NCI-H146 treated with DMSO at 0.1 percent for 48 hours (cell line): Measurements from ENCODE around the gene IGLL1.
"Not testable (repeated sequence)": the region's sequence is repeated elsewhere in the genome, so short reads cannot be mapped to it uniquely, and the experiment has no call there.

Source experiments
- DNase-seq: peaks from one replicate; lab custom pipeline; 2025; ENCODE audit not compliant: unreplicated experiment; lab: John Stamatoyannopoulos, UW

IGLL1 gene

DNA sequence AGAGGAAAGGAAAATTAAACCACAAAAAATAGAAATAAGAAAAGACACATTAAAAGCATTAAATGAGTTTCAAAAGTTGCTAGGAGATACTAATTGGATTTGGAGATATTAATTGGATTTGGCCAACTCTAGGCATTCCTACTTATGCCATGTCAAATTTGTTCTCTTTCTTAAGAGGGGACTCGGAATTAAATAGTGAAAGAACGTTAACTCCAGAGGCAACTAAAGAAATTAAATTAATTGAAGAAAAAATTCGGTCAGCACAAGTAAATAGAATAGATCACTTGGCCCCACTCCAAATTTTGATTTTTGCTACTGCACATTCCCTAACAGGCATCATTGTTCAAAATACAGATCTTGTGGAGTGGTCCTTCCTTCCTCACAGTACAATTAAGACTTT is 37.7 kb downstream of the IGLL1 start:
- not testable (repeated sequence) for DNase-seq

DNA sequence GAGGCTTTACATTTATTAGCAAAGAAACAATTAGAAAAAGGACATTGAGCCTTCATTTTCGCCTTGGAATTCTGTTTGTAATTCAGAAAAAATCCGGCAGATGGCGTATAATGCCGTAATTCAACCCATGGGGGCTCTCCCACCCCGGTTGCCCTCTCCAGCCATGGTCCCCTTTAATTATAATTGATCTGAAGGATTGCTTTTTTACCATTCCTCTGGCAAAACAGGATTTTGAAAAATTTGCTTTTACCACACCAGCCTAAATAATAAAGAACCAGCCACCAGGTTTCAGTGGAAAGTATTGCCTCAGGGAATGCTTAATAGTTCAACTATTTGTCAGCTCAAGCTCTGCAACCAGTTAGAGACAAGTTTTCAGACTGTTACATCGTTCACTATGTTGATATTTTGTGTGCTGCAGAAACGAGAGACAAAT is 38.2 kb downstream of the IGLL1 start:
- not testable (repeated sequence) for DNase-seq

DNA sequence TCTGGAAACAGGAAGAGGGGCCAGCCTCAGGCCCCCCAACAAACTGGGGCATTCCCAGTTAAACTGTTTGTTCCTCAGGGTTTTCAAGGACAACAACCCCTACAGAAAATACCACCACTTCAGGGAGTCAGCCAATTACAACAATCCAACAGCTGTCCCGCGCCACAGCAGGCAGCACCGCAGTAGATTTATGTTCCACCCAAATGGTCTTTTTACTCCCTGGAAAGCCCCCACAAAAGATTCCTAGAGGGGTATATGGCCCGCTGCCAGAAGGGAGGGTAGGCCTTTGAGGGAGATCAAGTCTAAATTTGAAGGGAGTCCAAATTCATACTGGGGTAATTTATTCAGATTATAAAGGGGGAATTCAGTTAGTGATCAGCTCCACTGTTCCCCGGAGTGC is 39.3 kb downstream of the IGLL1 start:
- DNase-seq, result not testable (repeated sequence)

DNA sequence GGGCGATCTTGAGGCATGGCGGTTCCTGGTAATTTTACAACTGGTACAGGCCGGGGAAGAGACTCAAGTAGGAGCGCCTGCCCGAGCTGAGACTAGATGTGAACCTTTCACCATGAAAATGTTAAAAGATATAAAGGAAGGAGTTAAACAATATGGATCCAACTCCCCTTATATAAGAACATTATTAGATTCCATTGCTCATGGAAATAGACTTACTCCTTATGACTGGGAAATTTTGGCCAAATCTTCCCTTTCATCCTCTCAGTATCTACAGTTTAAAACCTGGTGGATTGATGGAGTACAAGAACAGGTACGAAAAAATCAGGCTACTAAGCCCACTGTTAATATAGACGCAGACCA is 40.3 kb downstream of the IGLL1 start:
- DNase-seq, result not testable (repeated sequence)

DNA sequence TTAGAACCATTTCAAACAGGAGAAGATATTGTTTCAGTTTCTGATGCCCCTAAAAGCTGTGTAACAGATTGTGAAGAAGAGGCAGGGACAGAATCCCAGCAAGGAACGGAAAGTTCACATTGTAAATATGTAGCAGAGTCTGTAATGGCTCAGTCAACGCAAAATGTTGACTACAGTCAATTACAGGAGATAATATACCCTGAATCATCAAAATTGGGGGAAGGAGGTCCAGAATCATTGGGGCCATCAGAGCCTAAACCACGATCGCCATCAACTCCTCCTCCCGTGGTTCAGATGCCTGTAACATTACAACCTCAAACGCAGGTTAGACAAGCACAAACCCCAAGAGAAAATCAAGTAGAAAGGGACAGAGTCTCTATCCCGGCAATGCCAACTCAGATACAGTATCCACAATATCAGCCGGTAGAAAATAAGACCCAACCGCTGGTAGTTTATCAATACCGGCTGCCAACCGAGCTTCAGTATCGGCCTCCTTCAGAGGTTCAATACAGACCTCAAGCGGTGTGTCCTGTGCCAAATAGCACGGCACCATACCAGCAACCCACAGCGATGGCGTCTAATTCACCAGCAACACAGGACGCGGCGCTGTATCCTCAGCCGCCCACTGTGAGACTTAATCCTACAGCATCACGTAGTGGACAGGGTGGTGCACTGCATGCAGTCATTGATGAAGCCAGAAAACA is 40.8 kb downstream of the IGLL1 start:
- DNase-seq, result peak; percentile 57

DNA sequence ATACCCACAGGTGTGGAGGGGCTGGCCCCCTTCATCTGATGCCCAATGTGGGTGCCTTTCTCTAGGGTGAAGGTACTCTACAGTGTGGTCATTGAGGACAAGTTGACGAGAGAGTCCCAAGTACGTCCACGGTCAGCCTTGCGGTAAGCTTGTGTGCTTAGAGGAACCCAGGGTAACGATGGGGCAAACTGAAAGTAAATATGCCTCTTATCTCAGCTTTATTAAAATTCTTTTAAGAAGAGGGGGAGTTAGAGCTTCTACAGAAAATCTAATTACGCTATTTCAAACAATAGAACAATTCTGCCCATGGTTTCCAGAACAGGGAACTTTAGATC is 41.4 kb downstream of the IGLL1 start:
- not testable (repeated sequence) for DNase-seq

DNA sequence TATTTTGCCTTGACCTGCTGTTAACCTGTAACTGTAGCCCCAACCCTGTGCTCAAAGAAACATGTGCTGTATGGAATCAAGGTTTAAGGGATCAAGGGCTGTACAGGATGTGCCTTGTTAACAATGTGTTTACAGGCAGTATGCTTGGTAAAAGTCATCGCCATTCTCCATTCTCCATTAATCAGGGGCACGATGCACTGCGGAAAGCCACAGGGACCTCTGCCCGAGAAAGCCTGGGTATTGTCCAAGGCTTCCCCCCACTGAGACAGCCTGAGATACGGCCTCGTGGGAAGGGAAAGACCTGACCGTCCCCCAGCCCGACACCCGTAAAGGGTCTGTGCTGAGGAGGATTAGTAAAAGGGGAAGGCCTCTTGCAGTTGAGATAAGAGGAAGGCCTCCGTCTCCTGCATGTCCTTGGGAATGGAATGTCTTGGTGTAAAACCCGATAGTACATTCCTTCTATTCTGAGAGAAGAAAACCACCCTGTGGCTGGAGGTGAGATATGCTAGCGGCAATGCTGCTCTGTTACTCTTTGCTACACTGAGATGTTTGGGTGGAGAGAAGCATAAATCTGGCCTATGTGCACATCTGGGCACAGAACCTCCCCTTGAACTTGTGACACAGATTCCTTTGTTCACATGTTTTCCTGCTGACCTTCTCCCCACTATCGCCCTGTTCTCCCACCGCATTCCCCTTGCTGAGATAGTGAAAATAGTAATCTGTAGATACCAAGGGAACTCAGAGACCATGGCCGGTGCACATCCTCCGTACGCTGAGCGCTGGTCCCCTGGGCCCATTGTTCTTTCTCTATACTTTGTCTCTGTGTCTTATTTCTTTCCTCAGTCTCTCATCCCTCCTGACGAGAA is 42.0 kb downstream of the IGLL1 start:
- DNase-seq, result not testable (repeated sequence)

DNA sequence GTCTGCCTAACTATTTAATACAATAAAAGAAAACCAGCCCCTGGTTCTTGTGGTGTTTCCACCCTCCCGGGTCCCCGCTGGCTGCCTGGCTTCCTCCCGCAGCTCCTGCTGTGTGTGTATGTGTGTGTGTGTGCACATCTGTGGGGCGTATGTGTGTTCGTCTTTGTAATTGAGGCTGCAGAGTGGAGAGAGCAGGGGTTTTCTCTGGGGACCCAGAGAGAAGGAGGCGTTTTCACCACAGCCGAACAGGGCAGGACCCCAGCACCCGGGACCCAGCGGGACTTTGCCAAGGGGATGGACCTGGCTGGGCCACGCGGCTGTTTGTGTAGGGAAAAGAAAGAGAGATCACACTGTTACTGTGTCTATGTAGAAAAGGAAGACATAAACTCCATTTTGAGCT is 42.7 kb downstream of the IGLL1 start:
- DNase-seq, result no peak

DNA sequence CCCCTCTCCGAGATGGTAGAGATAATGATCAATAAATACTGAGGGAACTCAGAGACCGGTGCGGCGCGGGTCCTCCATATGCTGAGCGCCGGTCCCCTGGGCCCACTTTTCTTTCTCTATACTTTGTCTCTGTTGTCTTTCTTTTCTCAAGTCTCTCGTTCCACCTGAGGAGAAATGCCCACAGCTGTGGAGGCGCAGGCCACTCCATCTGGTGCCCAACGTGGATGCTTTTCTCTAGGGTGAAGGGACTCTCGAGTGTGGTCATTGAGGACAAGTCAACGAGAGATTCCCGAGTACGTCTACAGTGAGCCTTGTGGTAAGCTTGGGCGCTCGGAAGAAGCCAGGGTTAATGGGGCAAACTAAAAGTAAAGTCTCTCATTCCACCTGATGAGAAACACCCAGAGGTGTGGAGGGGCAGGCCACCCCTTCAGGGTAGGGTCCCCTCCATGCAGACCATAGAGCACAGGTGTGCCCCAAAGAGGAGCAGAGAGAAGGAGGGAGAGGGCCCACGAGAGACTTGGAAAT is 43.2 kb downstream of the IGLL1 start:
- DNase-seq, result no peak

DNA sequence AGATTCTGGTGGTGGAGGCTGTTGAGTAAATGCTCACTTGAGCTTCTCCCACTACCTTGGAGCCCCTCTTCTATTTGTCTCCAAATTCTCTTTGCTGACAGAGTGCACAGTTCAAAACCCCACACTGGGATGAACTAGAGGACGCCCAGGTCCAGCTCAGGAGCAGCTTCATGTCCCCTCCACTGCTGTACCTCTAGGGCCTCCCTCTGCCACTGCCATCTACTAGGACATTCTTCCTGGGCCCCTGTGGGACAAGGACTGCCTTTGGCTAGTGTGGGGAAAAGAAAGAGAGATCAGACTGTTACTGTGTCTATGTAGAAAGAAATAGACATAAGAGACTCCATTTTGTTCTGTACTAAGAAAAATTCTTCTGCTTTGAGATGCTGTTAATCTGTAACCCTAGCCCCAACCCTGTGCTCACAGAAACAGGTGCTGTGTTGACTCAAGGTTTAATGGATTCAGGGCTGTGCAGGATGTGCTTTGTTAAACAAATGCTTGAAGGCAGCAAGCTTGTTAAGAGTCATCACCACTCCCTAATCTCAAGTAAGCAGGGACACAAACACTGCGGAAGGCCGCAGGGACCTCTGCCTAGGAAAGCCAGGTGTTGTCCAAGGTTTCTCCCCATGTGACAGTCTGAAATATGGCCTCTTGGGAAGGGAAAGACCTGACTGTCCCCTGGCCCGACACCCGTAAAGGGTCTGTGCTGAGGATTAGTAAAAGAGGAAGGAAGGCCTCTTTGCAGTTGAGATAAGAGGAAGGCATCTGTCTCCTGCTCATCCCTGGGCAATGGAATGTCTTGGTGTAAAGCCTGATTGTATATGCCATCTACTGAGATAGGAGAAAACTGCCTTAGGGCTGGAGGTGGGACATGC is 44.1 kb downstream of the IGLL1 start:
- peak; percentile 14 for DNase-seq

DNA sequence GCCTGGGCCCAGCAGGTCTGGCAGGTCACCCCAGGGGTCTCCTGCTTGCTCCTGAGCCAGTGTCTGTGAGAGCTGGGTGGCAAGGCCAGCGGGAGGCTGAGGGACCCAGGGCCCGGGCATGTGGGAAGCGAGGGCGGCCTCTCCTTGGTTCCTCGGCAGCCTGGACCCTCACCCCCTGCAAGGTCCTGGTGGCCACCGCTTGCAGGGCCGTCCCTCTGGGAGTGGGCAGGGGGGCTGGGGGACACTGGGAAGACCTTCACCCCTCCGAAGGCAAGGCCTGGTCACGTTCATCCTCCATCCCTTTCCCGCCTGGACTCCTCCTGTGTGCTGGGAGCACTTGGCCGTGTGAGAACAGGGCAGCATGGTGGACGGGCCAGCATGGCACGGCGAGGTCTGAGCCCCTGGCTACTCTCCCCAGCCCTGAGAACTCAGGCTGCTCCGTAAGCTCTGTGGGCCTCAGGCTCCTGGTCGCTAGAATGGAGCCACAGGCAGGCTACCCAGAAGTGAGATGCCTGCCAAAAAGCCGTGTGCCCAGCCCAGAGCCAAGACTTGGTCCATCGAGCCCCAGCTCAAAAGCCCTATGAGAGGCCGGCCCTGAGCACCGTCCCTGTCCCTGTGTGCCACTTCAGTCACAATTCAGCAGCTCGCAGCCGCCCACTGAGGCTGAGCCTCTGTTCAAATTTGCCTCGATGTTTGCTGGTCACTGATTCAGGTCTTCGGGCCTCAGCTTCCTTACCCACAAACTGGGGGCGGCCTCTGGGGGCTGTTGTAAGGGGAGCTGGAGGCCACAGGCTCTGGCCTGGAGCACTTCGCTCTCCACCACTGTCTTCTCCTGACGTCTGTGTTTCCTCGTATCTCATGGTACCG is 45.0 kb downstream of the IGLL1 start:
- DNase-seq, result no peak

DNA sequence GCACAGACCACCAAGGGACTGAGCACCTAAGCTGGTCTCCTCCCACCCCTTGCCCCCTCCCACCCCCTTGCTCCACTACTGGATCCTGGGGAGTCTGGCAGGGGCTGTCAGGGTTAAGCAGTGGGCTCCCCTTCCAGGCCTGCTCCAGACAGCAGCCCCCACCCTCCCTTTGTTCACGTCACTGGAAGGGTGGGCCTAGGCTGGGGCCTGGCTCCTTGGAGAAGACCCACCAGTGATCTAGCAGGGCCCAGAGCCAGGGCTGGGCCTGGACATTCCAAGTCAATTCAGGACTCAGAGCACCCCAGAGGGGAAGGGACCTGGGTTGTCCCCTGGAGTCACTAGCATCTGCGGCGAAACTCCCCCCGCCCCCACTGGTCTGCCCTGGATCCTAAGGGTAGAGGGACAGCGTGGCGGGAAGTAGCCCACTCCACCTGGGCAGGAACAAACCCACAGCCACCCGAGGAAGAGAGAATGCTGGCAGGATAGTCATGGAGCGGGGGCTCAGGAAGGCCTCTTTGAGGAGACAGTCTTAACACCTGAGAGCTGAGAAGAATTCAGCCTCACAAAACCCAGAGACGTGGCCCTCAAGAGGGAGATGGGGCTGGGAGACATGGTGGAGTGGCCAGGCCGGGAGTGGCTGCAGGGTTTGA is 45.8 kb downstream of the IGLL1 start:
- no peak for DNase-seq

DNA sequence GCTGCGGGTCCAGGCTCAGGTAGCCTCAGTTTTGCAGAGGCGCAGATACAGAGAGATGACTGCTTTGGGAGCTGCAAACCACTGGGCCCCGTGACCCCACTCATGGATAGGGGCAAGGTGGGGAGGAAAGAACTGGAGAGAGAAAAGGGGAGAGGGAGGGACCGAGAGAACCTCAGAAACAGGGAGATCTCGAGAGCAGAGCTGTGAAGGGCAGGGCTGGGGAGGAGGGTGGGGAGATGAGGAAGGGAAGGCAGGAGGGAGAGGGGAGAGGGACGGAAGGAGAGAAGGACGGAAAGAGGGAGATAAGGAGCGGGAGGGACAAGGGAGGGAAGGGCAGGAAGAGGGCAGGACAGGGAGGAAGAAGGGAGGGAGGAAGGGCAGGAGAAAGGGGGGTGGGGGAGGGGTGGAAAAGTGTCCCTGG is 46.3 kb downstream of the IGLL1 start:
- no peak for DNase-seq

DNA sequence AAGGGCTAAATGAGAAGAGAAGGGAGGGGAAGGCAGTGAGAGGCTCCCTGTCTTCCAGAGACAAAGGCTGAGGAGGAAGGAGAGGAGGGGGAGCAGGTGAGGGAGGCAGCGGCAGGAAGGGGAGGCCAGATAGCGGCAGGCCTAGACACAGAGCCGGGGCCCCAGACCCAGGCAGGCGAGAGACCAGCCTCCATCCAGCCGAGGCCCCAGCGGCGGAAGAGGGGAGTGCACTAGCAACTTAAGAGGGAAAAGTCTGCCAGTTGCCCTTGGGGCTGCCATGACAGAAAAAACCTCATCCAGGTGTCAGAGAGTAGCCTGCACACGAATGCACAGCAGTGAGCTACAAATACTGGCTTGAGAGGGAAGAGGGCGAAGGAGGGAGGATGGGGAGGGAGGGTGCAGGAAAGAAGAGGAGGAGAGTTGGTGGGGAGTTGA is 46.7 kb downstream of the IGLL1 start:
- no peak for DNase-seq

DNA sequence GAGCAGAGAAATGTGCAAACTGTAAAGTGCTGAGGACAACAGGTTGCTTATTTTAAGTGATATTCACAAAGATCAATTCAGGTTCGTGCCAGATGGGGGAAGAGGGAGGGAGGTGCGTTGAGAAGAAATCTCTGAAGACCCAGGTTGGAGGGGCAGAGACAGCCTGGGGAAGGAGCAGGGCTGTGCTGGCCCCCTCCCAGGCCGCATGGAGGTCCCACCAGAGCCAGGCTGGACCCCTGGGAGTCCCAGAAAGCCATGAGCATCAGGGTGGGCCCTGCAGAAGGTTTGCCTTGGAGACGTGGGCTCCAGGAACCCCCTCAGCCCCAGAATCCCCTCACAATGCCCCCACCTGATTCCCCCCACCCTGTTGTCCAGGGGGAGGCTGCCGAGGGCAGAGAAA is 47.4 kb downstream of the IGLL1 start:
- no peak for DNase-seq

DNA sequence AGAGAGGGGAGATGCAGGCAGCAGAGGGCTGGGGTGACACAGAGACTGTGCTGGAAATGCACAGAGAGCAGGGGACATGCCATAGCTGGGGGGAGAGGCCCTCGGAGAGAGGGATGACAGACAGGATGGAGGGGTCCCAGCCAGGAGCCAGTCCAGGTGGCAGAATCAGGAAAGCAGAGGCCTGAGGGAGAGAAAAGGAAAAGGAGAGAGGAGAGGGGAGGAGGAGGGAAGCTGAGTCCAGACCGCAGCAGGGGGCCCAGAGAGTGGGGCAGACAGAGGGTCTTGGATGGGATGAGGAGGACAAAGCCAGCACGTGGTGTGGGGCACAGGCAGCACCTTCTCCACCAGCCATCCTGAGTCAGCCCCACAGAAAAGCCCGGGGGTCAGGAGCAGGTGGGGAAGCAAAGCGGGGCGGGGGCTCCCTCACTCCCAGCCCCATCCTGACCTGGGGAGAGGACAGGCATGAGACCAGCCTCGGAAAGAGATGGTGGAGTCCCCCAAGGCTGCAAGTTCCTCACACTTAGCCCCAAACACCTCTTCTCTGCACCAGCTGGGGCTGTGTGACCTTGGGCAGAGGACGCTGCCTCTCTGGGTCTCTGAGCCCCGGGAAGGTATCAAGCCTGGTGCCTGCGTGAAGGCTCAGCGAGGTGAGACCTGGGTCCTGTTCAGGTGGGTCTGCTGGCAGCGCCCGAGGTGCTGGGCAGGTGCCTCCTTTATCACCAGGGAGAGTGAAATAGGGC is 48.0 kb downstream of the IGLL1 start:
- DNase-seq, result no peak

DNA sequence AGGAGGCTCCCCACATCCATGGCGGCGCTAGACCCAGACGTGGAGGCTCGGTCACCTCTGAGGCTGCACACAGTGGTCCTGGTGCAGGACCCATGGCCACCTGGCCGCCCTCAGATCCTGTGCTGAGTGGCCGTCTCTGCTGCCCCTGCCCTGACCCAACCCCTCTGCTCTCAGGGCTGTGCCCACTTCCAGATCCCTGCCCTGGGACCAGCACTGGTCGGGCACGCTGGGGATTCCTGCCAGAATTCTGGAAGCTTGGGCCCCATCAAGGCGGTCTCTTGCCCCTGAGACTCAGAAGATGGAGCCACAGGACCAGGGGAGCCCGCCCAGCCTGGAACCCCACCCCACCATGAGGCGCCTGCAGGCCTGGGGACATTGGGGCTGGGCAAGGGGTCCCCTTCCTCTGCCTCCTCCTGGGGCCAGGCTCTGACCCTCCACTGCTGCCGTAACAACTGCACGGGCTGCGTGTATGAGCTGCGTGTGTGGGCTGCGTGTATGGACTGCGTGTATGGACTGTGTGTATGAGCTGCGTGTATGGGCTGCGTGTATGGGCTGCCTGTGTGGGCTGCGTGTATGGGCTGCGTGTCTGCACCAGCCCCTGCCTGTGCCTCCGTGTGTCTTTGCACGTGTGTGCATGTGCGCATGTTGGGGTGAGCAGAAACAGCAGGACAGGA is 48.7 kb downstream of the IGLL1 start:
- no peak for DNase-seq

DNA sequence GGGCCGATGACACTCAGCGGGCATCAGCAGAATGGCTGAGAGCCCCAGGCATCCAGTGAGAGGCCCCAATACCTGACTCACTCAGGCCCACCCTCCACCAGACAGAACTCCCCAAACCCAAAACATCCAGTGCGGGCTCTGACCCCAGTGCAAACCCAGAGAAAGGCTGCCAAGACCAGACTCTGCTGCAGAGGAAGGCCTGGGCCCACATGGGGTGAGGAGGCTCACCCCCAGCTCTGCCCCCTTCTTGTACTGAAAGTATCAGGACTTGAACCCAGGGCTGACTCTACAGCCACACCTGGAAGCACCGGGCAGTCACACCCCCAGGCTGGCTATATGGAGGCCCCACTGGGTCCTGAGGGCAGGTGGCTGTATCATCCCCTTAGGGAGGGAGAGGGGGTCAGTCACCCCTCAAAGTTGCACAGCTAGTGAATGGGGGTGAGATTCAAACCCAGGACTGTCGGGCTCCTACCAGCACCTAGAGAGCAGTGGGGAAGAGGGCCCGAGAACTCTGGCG is 49.3 kb downstream of the IGLL1 start:
- DNase-seq, result no peak
